CD4-positive, alpha-beta T cell treated with Interleukin-15 for 4 hours (primary cell): ENCODE data around the gene CHST15.

ENCODE experiments used
- DNase-seq: peaks from one replicate; pipeline ENCODE4 v3.0.0-alpha.2; 2020; ENCODE audit warnings: low spot score

CHST15 gene

GRCh38 chr10:123998197-123999141 is 94.9 kb downstream of the CHST15 start:
- DNase-seq, result no peak

GRCh38 chr10:123997486-123998196 is 95.8 kb downstream of the CHST15 start:
- DNase-seq, result peak; percentile 12

- no peak for DNase-seq
Observed at GRCh38 chr10:123997013-123997412, 96.4 kb downstream of the CHST15 start.

- DNase-seq, result no peak
Observed at GRCh38 chr10:123996302-123996701, 97.1 kb downstream of the CHST15 start.

GRCh38 chr10:123995461-123996131 is 97.8 kb downstream of the CHST15 start:
- no peak for DNase-seq

- no peak for DNase-seq
Observed at GRCh38 chr10:123995082-123995460, 98.3 kb downstream of the CHST15 start.

GRCh38 chr10:123994417-123995081 is 98.8 kb downstream of the CHST15 start:
- peak; percentile 73 for DNase-seq

GRCh38 chr10:123993534-123994416 is 99.6 kb downstream of the CHST15 start:
- DNase-seq, result no peak

GRCh38 chr10:123991611-123992570 is 101.5 kb downstream of the CHST15 start:
- no peak for DNase-seq

GRCh38 chr10:123990889-123991288 is 102.5 kb downstream of the CHST15 start:
- no peak for DNase-seq

GRCh38 chr10:123988694-123989093 is 104.7 kb downstream of the CHST15 start:
- DNase-seq, result no peak

GRCh38 chr10:123986736-123987135 is 106.7 kb downstream of the CHST15 start:
- DNase-seq, result no peak

- no peak for DNase-seq
Observed at GRCh38 chr10:123974406-123974805, 119.0 kb downstream of the CHST15 start.

GRCh38 chr10:123972481-123973401 is 120.7 kb downstream of the CHST15 start:
- no peak for DNase-seq

GRCh38 chr10:123970927-123971286 is 122.5 kb downstream of the CHST15 start:
- DNase-seq, result no peak

GRCh38 chr10:123970207-123970926 is 123.0 kb downstream of the CHST15 start:
- DNase-seq, result no peak

GRCh38 chr10:123967626-123968243 is 125.7 kb downstream of the CHST15 start:
- peak; percentile 22 for DNase-seq

GRCh38 chr10:123966896-123967231 is 126.5 kb downstream of the CHST15 start:
- no peak for DNase-seq
